ENCODE measurements around the gene TMEM95. TPM values are rescaled to one million over a fixed set of nuclear protein-coding genes. Genes with fewer than 3 reads are reported as not detected.

TMEM95 gene
- total and polyA plus RNA-seq, 2 of the 8 experiments (the other 6 are each of a cell fraction or from before 2014, with no cell fraction given): not detected

DNA sequence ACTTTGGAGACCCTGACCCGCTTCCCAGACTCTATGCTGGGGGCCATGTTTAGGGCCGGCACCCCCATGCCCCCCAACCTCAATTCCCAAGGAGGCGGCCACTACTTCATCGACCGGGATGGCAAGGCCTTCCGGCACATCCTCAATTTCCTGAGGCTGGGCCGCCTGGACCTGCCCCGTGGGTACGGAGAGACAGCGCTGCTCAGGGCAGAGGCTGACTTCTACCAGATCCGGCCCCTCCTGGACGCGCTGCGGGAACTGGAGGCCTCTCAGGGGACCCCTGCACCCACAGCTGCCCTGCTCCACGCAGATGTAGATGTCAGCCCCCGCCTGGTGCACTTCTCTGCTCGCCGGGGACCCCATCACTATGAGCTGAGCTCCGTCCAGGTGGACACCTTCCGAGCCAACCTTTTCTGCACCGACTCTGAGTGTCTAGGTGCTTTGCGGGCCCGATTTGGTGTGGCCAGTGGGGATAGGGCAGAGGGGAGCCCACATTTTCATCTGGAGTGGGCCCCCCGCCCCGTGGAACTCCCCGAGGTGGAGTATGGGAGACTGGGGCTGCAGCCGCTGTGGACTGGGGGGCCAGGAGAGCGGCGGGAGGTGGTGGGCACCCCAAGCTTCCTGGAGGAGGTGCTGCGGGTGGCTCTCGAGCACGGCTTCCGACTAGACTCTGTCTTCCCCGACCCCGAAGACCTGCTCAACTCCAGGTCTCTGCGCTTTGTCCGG, 1.9 kb upstream of the TMEM95 start:
- peaks cover 0 to 19% (median 10%) of the 10 kb centered on the region in 4 experiments; a peak in 6 of 7 replicates for H3K4me1 ChIP-seq (replicated peaks in 1 of 4; ENCODE audit: control insufficient read depth in 3 of 4, insufficient read depth in 4 of 4, low read length in 3 of 4)
- 93% methylated on average over 32 of the region's 37 CpGs; no CpG with 5 or more reads in 1 of the 2 experiments for WGBS, 2 experiments (ENCODE audit: extremely low coverage in 1 of 2, insufficient coverage in 1 of 2, insufficient read length in 1 of 2, insufficient replicate concordance in 2 of 2, low coverage in 1 of 2, low lambda C conversion rate in 2 of 2, missing lambda C conversion rate in 1 of 2)
- H3K27ac ChIP-seq (ENCODE audit: low read depth, low read length): no peak overlapping the region

More for the DNA sequence above, 1.9 kb upstream of the TMEM95 start:
- H3K4me3 ChIP-seq (ENCODE audit: extremely low read depth in 1 of 4, insufficient read depth in 2 of 4, low read depth in 3 of 4, low read length in 4 of 4): peak overlapping the region in 3 of 4 experiments; percentile 84 to 96 (median 85); a peak in 4 of 8 replicates
- H3K23me2 ChIP-seq (ENCODE audit: low read depth, low read length): peaks cover 15% of the 10 kb centered on the region; the same call in 1 of the 2 replicates
- no peaks in the 10 kb centered on the region for H3K79me2 ChIP-seq (ENCODE audit: control insufficient read depth in 1 of 2, insufficient read depth in 2 of 2, low read length in 2 of 2)
- no peaks in the 10 kb centered on the region for H3K27me3 ChIP-seq (replicated peaks in 1 of 4; ENCODE audit: control insufficient read depth in 3 of 4, extremely low read depth in 1 of 4, insufficient read depth in 3 of 4, low read length in 3 of 4)
- peak overlapping the region; percentile 57 for H3K4ac ChIP-seq (replicated peaks; ENCODE audit: insufficient read length, low read depth, low read length)
- peak overlapping the region; percentile 92 to 98 for H3K4me2 ChIP-seq (ENCODE audit: insufficient read depth in 1 of 2, low read depth in 2 of 2, low read length in 2 of 2)
- no peak overlapping the region for H2BK5ac ChIP-seq (ENCODE audit: low read depth, low read length)
- H3K56ac ChIP-seq (replicated peaks; ENCODE audit: insufficient read length, low read depth, low read length): no peak overlapping the region
- H4K20me1 ChIP-seq (replicated peaks in 1 of 2; ENCODE audit: control insufficient read depth in 1 of 2, insufficient read depth in 2 of 2, low read length in 2 of 2): peaks cover 0 to 2% of the 10 kb centered on the region in 2 experiments
- no peak overlapping the region for H2BK20ac ChIP-seq (ENCODE audit: low read length)
- CTCF ChIA-PET (ENCODE audit: partially characterized antibody): interaction anchor here (0.8 to 6.5 kb wide), 20 partner anchors 9 to 208 kb away, joined by 3 to 56 read pairs (median 5); partner anchors contain the start of genes ACAP1, SENP3, SLC2A4 and TMEM102
- H3K14ac ChIP-seq (ENCODE audit: insufficient read length): no peak overlapping the region
- POLR2A ChIA-PET (ENCODE audit: partially characterized antibody): interaction anchor here (0.6 to 7.8 kb wide), 22 partner anchors 15 to 225 kb away, joined by 3 to 91 read pairs (median 3); partner anchors contain the start of genes FGF11, GPS2, POLR2A and TMEM256
- no peak overlapping the region for H2AFZ ChIP-seq (ENCODE audit: low read length)
- H4K5ac ChIP-seq (ENCODE audit: insufficient read length, low read depth, low read length): no peak overlapping the region
- no peak overlapping the region for H2BK15ac ChIP-seq (ENCODE audit: low read length)
- no peak overlapping the region for H4K8ac ChIP-seq (ENCODE audit: extremely low read depth, insufficient read depth, low read length)
- H4K91ac ChIP-seq (replicated peaks; ENCODE audit: insufficient read length, low read length): no peak overlapping the region
- H2AK5ac ChIP-seq (ENCODE audit: low read depth, low read length): no peak overlapping the region; the same call in 1 of the 2 replicates
- H2BK120ac ChIP-seq (replicated peaks; ENCODE audit: low read depth, low read length): no peak overlapping the region
- H3K9ac ChIP-seq (replicated peaks in 1 of 4; ENCODE audit: extremely low read depth in 1 of 4, low read depth in 3 of 4, low read length in 3 of 4): no peak overlapping the region
- H2BK12ac ChIP-seq (ENCODE audit: low read depth, low read length): no peak overlapping the region
- TF ChIP-seq SIX5 (IDR thresholded peaks at IDR 0.05; ENCODE audit: low read depth, low read length) (no peak), TAF7 (optimal IDR thresholded peaks at IDR 0.05; ENCODE audit: borderline replicate concordance, low read depth, low read length) (no peak), ASH2L (IDR thresholded peaks at IDR 0.05; ENCODE audit: low read length) (no peak), GABPA (IDR thresholded peaks at IDR 0.05; ENCODE audit: borderline replicate concordance, insufficient read depth, low read length) (no peak), EP300 (IDR thresholded peaks at IDR 0.05; ENCODE audit: borderline replicate concordance in 1 of 2, low read depth in 2 of 2, low read length in 2 of 2) (no peak), FOSL1 (IDR thresholded peaks at IDR 0.05; ENCODE audit: insufficient read depth, low read depth, low read length) (no peak), EZH2 (IDR thresholded peaks at IDR 0.05; ENCODE audit: low read depth, low read length, severe bottlenecking) (no peak), CBX8 (IDR thresholded peaks at IDR 0.05; ENCODE audit: borderline replicate concordance, low read depth, low read length) (no peak)
- FAIRE-seq: no peak
- no peaks in the 10 kb centered on the region for H3K9me3 ChIP-seq (ENCODE audit: insufficient read depth in 2 of 2, low read depth in 1 of 2, low read length in 1 of 2)
- H3K23ac ChIP-seq (ENCODE audit: insufficient read length): no peak overlapping the region
- no peak for DNase-seq (ENCODE audit: low read depth in 1 of 2, low spot score in 2 of 2)
- no peaks in the 10 kb centered on the region for H3K79me1 ChIP-seq (ENCODE audit: low read depth, low read length)
- H3K36me3 ChIP-seq (ENCODE audit: control insufficient read depth in 2 of 4, insufficient read depth in 4 of 4, low read length in 3 of 4): no peaks in the 10 kb centered on the region
- H3K18ac ChIP-seq (ENCODE audit: extremely low read depth, low read length): no peak overlapping the region

Measured in H1 (cell line).